Osteocyte (in vitro differentiated cells): ENCODE results near the gene SRCAP. TPM values are rescaled to one million over a fixed set of nuclear protein-coding genes. Genes with fewer than 3 reads are reported as not detected.
A peak's percentile ranks its signal among the peaks of the same experiment; 100 is the strongest.

Experiments used
- DNase-seq: peaks from one replicate; pipeline ENCODE4 v3.0.0; 2021; ENCODE audit warnings: mixed read lengths; ENCODE audit not compliant: unreplicated experiment; ENCODE audit errors: extremely low spot score
- H3K27ac Mint-ChIP-seq: one replicate; pipeline ENCODE4 v1.8.0; 2021; ENCODE audit warnings: mild to moderate bottlenecking, mixed read lengths; ENCODE audit not compliant: unreplicated experiment
- H3K27me3 Mint-ChIP-seq: one replicate; pipeline ENCODE4 v1.8.0; 2021; ENCODE audit warnings: mixed read lengths; ENCODE audit not compliant: unreplicated experiment
- H3K36me3 Mint-ChIP-seq: one replicate; pipeline ENCODE4 v1.8.0; 2021; ENCODE audit warnings: mixed read lengths; ENCODE audit not compliant: unreplicated experiment
- H3K4me1 Mint-ChIP-seq: one replicate; pipeline ENCODE4 v1.8.0; 2021; ENCODE audit warnings: mixed read lengths; ENCODE audit not compliant: unreplicated experiment
- H3K4me3 Mint-ChIP-seq: one replicate; pipeline ENCODE4 v1.8.0; 2021; ENCODE audit warnings: mild to moderate bottlenecking, moderate library complexity, mixed read lengths; ENCODE audit not compliant: unreplicated experiment
- H3K9me3 Mint-ChIP-seq: one replicate; pipeline ENCODE4 v1.8.0; 2021; ENCODE audit warnings: mixed read lengths; ENCODE audit not compliant: unreplicated experiment
- CTCF ChIP-seq: fragments of 200-600 bp; sonication (generic); IDR thresholded peaks from 2 replicates; pipeline ENCODE4 v1.5.0; 2021; ENCODE audit warnings: antibody characterized with exemption, mild to moderate bottlenecking, moderate library complexity
- total RNA-seq: library from RNA; stranded (reverse); gene quantifications from 2 replicates; pipeline ENCODE4 v1.2.1, GENCODE V29; 2021

The SRCAP gene
- total RNA-seq, 1 donor from 2014 or later = 69.2 TPM

- no peaks in the 10 kb centered on the region for H3K9me3 Mint-ChIP-seq
- H3K4me1 Mint-ChIP-seq = peaks cover 21% of the 10 kb centered on the region
- H3K27ac Mint-ChIP-seq = peak within 1 kb of the TSS; percentile 88
- no peaks in the 10 kb centered on the region for H3K27me3 Mint-ChIP-seq
- no peak for DNase-seq
- peak within 1 kb of the TSS; percentile 87 for H3K4me3 Mint-ChIP-seq
- no peak for TF ChIP-seq CTCF
- peaks cover 8% of the 10 kb centered on the region for H3K36me3 Mint-ChIP-seq
These were observed 88.1 kb downstream of the SRCAP start, which contains the start of gene ZNF629 for GRCh38 chr16:30786936-30787612. Gene ZNF629, minus strand, starts transcription at chr16:30787205. Its CDS starts 2,723 bp downstream, at chr16:30784482.

GRCh38 chr16:30787613-30788378 lies 88.8 kb downstream of the SRCAP start:
- no peak for TF ChIP-seq CTCF
- DNase-seq = no peak
- Mint-ChIP-seq H3K27me3 (no peaks in the 10 kb centered on the region), H3K36me3 (peaks cover 8% of the 10 kb centered on the region), H3K4me3 (peak overlapping the region; percentile 87), H3K4me1 (peaks cover 21% of the 10 kb centered on the region), H3K9me3 (no peaks in the 10 kb centered on the region), H3K27ac (peak overlapping the region; percentile 88)

Other genes starting within 250 kb of the SRCAP start
- gene ITGAL, start 226.4 kb upstream of the SRCAP start, total RNA-seq = not detected in 2 replicates
- 36.4 and 37.1 TPM in 2 replicates for gene ZNF768, start 172.6 kb upstream of the SRCAP start, total RNA-seq
- 4.3 and 4.8 TPM in 2 replicates for gene ZNF747, start 164.3 kb upstream of the SRCAP start, total RNA-seq
- gene ZNF764, start 140.8 kb upstream of the SRCAP start, total RNA-seq = 10.1 and 12.1 TPM in 2 replicates
- gene ZNF688, start 127.5 kb upstream of the SRCAP start, total RNA-seq = 10.9 and 11.3 TPM in 2 replicates
- gene ZNF785, start 113.5 kb upstream of the SRCAP start, total RNA-seq = 14.8 and 19.8 TPM in 2 replicates
- 8.8 and 9.1 TPM in 2 replicates for gene ZNF689, start 88.8 kb upstream of the SRCAP start, total RNA-seq
- 44.7 and 52.0 TPM in 2 replicates for gene PRR14, start 48.2 kb upstream of the SRCAP start, total RNA-seq
- 66.5 and 67.4 TPM in 2 replicates for gene FBRS, start 40.7 kb upstream of the SRCAP start, total RNA-seq
- gene PHKG2, start 49.3 kb downstream of the SRCAP start, total RNA-seq = 28.6 and 31.1 TPM in 2 replicates
- gene CFAP119, start 62.9 kb downstream of the SRCAP start, total RNA-seq = 5.0 and 9.7 TPM in 2 replicates
- 116 and 118 TPM in 2 replicates for gene RNF40, start 63.2 kb downstream of the SRCAP start, total RNA-seq
- gene ZNF629, start 88.0 kb downstream of the SRCAP start, total RNA-seq = 26.7 and 27.2 TPM in 2 replicates
- gene BCL7C, start 194.9 kb downstream of the SRCAP start, total RNA-seq = 37.6 and 38.1 TPM in 2 replicates
- gene CTF1, start 197.4 kb downstream of the SRCAP start, total RNA-seq = 5.1 and 6.0 TPM in 2 replicates
- gene FBXL19, start 224.4 kb downstream of the SRCAP start, total RNA-seq = 23.1 and 24.3 TPM in 2 replicates
- gene ORAI3, start 249.9 kb downstream of the SRCAP start, total RNA-seq = 25.2 and 30.0 TPM in 2 replicates